Stimulated activated CD8-positive, alpha-beta memory T cell treated with anti-CD3 and anti-CD28 coated beads, Interleukin-7, amount 100 ng/mL, for 48 hours (primary cell): ENCODE data around the gene LPO.

Experiments used
- DNase-seq, 2 donors: peaks; one replicate each; pipeline ENCODE4 v3.0.0-alpha.2; 2020; ENCODE audit warnings: low read depth in 1 of 2; ENCODE audit errors: extremely low read depth in 1 of 2

LPO gene

GRCh38 chr17:58315750-58316149 lies 77.4 kb downstream of the LPO start:
- DNase-seq = no peak

- no peak for DNase-seq
Measured at GRCh38 chr17:58316260-58316960, 78.0 kb downstream of the LPO start.

GRCh38 chr17:58317421-58318064 lies 79.2 kb downstream of the LPO start:
- peak in 1 of 2 donors; percentile 77 for DNase-seq

- no peak for DNase-seq
Measured at GRCh38 chr17:58318065-58318481, 79.7 kb downstream of the LPO start.
